ENCODE results near the gene DUSP15.

- no peak for TF ChIP-seq EZH2 (IDR thresholded peaks at IDR 0.05; ENCODE audit: borderline replicate concordance, insufficient read depth, low read length, poor library complexity, severe bottlenecking)
- TF ChIP-seq REST (IDR thresholded peaks at IDR 0.05; ENCODE audit: borderline replicate concordance), result no peak
- TF ChIP-seq, protein P1, sequence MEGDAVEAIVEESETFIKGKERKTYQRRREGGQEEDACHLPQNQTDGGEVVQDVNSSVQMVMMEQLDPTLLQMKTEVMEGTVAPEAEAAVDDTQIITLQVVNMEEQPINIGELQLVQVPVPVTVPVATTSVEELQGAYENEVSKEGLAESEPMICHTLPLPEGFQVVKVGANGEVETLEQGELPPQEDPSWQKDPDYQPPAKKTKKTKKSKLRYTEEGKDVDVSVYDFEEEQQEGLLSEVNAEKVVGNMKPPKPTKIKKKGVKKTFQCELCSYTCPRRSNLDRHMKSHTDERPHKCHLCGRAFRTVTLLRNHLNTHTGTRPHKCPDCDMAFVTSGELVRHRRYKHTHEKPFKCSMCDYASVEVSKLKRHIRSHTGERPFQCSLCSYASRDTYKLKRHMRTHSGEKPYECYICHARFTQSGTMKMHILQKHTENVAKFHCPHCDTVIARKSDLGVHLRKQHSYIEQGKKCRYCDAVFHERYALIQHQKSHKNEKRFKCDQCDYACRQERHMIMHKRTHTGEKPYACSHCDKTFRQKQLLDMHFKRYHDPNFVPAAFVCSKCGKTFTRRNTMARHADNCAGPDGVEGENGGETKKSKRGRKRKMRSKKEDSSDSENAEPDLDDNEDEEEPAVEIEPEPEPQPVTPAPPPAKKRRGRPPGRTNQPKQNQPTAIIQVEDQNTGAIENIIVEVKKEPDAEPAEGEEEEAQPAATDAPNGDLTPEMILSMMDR (IDR thresholded peaks at IDR 0.05; ENCODE audit: poor library complexity, severe bottlenecking), result no peak
- no peak for TF ChIP-seq POLR2AphosphoS5 (IDR thresholded peaks at IDR 0.05)
Measured at GRCh38 chr20:31877684-31878083, 7.4 kb upstream of the DUSP15 start.
